A673 (cell line): ENCODE data around the gene TFDP2.

ENCODE experiments used
- CTCF ChIP-seq: fragments of 300-800, 200-600 bp; sonication (generic); conservative IDR thresholded peaks from 2 replicates; pipeline ENCODE4 v1.5.1; 2017; ENCODE audit warnings: low read depth, mild to moderate bottlenecking, antibody characterized with exemption, low read length, moderate library complexity, mixed read lengths
- EZH2 ChIP-seq: fragments of 200-600 bp; sonication (generic); IDR thresholded peaks from 2 replicates; pipeline ENCODE4 v1.6.1; 2017; ENCODE audit warnings: borderline replicate concordance, low read depth, mild to moderate bottlenecking, mixed read lengths, antibody characterized with exemption, low read length; ENCODE audit not compliant: poor library complexity, severe bottlenecking

GRCh38 chr3:142174559-142174958, 25.2 kb upstream of the TFDP2 start:
- no peak for TF ChIP-seq CTCF
- no peak for TF ChIP-seq EZH2
